Mucosa of descending colon (tissue), 3 donors: ENCODE results near the gene ZNF831. TPM values are rescaled to one million over a fixed set of nuclear protein-coding genes. Genes with fewer than 3 reads are reported as not detected.

Experiments used
- ATAC-seq: fragments of 200-7000 bp; cut with Tn5 transposase; one replicate; pipeline ENCODE4 v1.9.1; 2020; ENCODE audit warnings: mild to moderate bottlenecking, moderate library complexity
- DNase-seq, 3 donors: peaks; one replicate each; pipeline ENCODE4 v3.0.0-alpha.2; 2020
- H3K36me3 ChIP-seq: fragments of 200-600 bp; one replicate; pipeline ENCODE4 v1.8.0; 2021; ENCODE audit warnings: low read depth, mild to moderate bottlenecking
- H3K4me1 ChIP-seq: fragments of 200-600 bp; one replicate; pipeline ENCODE4 v1.8.0; 2021; ENCODE audit warnings: low read depth, mild to moderate bottlenecking
- H3K4me3 ChIP-seq: fragments of 200-600 bp; one replicate; pipeline ENCODE4 v1.8.0; 2021; ENCODE audit warnings: mild to moderate bottlenecking
- H3K9me3 ChIP-seq: fragments of 200-600 bp; one replicate; pipeline ENCODE4 v1.8.0; 2021; ENCODE audit warnings: mild to moderate bottlenecking
- intact Hi-C, 2 donors: fragments of 100-400 bp; cut with DNase I in 1 of 2; cut with micrococcal nuclease in 1 of 2; formaldehyde crosslinking; loops; one replicate each; pipeline versions ENCODE4 v1.11.0 to v1.11.1; 2022; cut with DNase I, micrococcal nuclease
- total RNA-seq, 3 donors: library from RNA; stranded (reverse); fragmentation: NEBNext Ultra II Directional in 2 of 3; extraction: Animal tissue kit (Norgen Biotek cat#: 25700) in 2 of 3; gene quantifications; one replicate each; pipeline versions ENCODE4 v1.2.1 to v1.2.4, GENCODE V29; 2021 to 2023
- TF ChIP-seq, protein P1 (sequence below): fragments of 200-600 bp; IDR thresholded peaks from one replicate; pipeline ENCODE4 v1.8.0; 2022; ENCODE audit warnings: antibody characterized with exemption, mild to moderate bottlenecking
- donor health status: DM: no; HTN: no; CAD: no; lungs with moderate emphysema.
- donor health status: DM: no; HTN: no; CAD: no.
- donor health status: DM: no; HTN: yes; CAD: no.

The ZNF831 gene
- total RNA-seq, 3 donors from 2014 or later, result 0.38 to 0.89 (median 0.57) TPM

DNA sequence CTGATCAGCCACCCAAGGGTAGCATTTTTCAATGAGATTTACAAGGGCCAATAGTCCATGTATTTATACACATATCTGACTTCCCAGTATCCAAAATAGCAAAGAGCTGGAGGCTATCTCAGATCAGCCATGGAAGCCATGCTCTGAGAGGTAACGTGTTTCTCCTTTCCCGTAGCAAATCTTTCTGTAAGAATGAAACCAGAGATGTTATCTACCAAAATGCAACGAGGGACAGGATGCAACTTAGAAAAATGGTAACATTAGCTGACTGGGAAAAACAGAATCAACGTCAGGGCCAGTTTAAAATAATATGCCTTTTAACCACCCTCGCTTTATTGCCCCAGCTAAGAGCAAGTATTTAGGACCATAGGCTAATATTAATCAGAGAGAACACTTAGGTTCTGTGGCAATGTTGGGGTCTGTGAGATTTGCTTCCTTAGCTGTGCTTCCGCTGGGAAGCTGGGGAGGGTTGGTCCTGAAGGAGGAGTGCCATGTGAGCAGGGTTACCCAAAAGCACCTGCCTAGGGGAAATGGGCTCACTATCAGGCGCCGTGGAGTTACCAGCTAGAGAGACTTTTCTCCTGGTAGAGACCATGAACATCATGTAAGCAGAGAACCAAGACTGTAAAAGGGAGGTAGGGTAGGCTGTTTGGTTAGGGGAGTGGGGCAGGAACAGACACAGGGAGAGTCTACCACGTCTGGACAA, 1.2 kb downstream of the ZNF831 start:
- no peaks in the 10 kb centered on the region for H3K9me3 ChIP-seq
- DNase-seq, result no peak
- peaks cover 14% of the 10 kb centered on the region for H3K4me1 ChIP-seq
- TF ChIP-seq, protein P1, sequence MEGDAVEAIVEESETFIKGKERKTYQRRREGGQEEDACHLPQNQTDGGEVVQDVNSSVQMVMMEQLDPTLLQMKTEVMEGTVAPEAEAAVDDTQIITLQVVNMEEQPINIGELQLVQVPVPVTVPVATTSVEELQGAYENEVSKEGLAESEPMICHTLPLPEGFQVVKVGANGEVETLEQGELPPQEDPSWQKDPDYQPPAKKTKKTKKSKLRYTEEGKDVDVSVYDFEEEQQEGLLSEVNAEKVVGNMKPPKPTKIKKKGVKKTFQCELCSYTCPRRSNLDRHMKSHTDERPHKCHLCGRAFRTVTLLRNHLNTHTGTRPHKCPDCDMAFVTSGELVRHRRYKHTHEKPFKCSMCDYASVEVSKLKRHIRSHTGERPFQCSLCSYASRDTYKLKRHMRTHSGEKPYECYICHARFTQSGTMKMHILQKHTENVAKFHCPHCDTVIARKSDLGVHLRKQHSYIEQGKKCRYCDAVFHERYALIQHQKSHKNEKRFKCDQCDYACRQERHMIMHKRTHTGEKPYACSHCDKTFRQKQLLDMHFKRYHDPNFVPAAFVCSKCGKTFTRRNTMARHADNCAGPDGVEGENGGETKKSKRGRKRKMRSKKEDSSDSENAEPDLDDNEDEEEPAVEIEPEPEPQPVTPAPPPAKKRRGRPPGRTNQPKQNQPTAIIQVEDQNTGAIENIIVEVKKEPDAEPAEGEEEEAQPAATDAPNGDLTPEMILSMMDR, result no peak
- no peak overlapping the region for H3K4me3 ChIP-seq
- ATAC-seq, result peak; percentile 3
- H3K36me3 ChIP-seq, result no peaks in the 10 kb centered on the region
- intact Hi-C loops, result no loop called here

- no peaks in the 10 kb centered on the region for H3K36me3 ChIP-seq
- intact Hi-C loops, result no loop called here
- ATAC-seq (peak; percentile 86), DNase-seq (peak in 1 of 3 donors; percentile 64)
- H3K9me3 ChIP-seq, result no peaks in the 10 kb centered on the region
- H3K4me1 ChIP-seq, result peaks cover 18% of the 10 kb centered on the region
- H3K4me3 ChIP-seq, result no peak overlapping the region
- TF ChIP-seq, protein P1, result no peak
Observed at GRCh38 chr20:59165396-59165795, 1.8 kb downstream of the ZNF831 start.

GRCh38 chr20:59165891-59166709, 2.5 kb downstream of the ZNF831 start:
- TF ChIP-seq, protein P1, result no peak
- intact Hi-C loops, result no loop called here
- H3K4me3 ChIP-seq, result no peak overlapping the region
- peak; percentile 51 for ATAC-seq
- peaks cover 25% of the 10 kb centered on the region for H3K4me1 ChIP-seq
- no peaks in the 10 kb centered on the region for H3K36me3 ChIP-seq
- peak in 1 of 3 donors; percentile 50 for DNase-seq
- H3K9me3 ChIP-seq, result no peaks in the 10 kb centered on the region

DNA sequence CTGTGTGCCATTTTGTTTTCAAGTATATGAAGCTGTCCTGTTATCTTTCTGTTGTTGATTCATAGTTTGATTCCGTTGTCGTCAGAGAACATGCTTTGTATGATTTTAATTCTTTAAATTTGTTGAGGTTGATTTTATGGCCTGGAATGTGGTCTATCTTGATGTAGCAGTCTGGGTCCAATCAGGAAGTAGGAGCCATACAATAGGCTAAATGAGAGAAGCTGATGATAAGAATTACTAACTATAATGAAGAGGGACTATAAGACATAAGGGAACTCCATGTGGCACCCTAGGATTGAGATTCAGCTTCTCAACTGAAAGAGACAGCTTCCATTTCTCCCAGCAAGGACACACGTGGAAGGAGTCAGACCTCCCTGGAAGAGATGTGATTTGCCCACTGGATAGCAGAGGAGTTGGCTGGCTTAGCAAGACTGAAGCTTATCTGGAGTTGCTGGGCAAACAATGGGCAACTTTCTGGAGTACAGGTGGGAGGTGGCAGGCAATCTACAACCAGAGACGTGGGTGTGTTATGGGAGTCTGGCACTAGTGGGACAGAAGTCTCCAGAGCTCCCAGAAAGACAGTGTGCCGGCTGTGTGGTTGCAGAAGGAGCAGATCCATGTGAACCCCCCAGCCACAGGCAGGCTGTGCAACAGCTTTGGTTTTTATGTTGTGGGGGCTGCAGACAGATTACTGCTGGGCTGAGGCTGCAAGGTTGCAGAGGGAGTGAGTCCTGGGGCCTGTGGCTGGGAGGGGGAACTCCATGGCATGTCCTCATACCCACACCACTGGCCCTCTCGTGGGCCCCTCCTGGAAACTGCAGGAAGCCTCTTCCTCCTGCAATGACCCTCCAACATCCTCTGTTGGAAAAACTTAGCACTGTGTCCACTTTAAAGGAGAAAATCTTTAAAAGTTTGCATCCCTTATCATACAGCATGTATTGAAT, 7.1 kb downstream of the ZNF831 start:
- peak in 2 of 3 donors; percentile 51 to 61 for DNase-seq
- Histone ChIP-seq H3K4me1 (peaks cover 28% of the 10 kb centered on the region), H3K9me3 (no peaks in the 10 kb centered on the region), H3K36me3 (no peaks in the 10 kb centered on the region), H3K4me3 (no peak overlapping the region)
- TF ChIP-seq, protein P1, result no peak
- ATAC-seq, result peak; percentile 84
- intact Hi-C loops, result no loop called here

DNA sequence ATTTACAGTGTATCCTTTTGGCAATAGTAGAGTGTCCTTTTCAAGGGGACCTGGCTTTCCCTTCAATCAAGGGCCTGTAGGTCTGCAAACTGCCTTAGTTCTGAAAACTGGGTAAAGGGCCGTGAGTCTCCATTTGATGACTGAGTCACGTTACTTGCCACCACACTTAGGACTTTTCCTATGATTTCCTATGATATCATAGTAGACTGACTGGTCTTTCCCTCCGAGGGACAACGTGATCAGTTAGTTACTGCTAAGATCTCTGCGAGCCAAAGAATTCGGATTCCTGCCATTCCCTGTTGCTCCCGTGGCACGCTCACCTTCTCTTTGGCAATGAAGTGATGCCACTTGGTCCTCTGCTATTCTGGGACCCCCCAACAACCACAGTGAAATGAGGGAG, 8.4 kb downstream of the ZNF831 start:
- no peaks in the 10 kb centered on the region for H3K9me3 ChIP-seq
- no peak for ATAC-seq

More for the DNA sequence above, 8.4 kb downstream of the ZNF831 start:
- intact Hi-C loops, result no loop called here
- DNase-seq, result no peak
- Histone ChIP-seq H3K4me1 (peaks cover 27% of the 10 kb centered on the region), H3K36me3 (no peaks in the 10 kb centered on the region), H3K4me3 (no peak overlapping the region)
- TF ChIP-seq, protein P1, result no peak
